ENCODE data around the gene TMEM145. TPM values are rescaled to one million over a fixed set of nuclear protein-coding genes. Genes with fewer than 3 reads are reported as not detected.
"Not testable (repeated sequence)": the region's sequence is repeated elsewhere in the genome, so short reads cannot be mapped to it uniquely, and the experiment has no call there.

TMEM145 gene
- total RNA-seq: not detected

- DNase-seq (ENCODE audit: low spot score) (no peak), ATAC-seq (peak; percentile 80)
Observed at GRCh38 chr19:42313096-42313839, at the start of gene TMEM145. Gene TMEM145, plus strand, starts transcription at chr19:42313309. Its CDS starts 68 bp downstream, at chr19:42313377.

GRCh38 chr19:42266105-42266504 lies 47.0 kb upstream of the TMEM145 start:
- DNase-seq (ENCODE audit: low spot score); ATAC-seq: not testable (repeated sequence)

GRCh38 chr19:42266928-42267603 lies 46.0 kb upstream of the TMEM145 start:
- DNase-seq (ENCODE audit: low spot score); ATAC-seq: not testable (repeated sequence)

GRCh38 chr19:42267644-42268141 lies 45.4 kb upstream of the TMEM145 start:
- ATAC-seq: no peak
- DNase-seq (ENCODE audit: low spot score): no peak

- ATAC-seq: peak; percentile 74
- DNase-seq (ENCODE audit: low spot score): peak; percentile 99
Observed at GRCh38 chr19:42268142-42268703, 44.9 kb upstream of the TMEM145 start.

GRCh38 chr19:42268704-42269477 lies 44.2 kb upstream of the TMEM145 start, which contains the start of gene CIC:
Gene CIC, plus strand, starts transcription at chr19:42269252. Its CDS starts 2,532 bp downstream, at chr19:42271784.
- peak; percentile 100 for DNase-seq (ENCODE audit: low spot score)
- peak; percentile 78 for ATAC-seq

GRCh38 chr19:42269478-42270345 lies 43.4 kb upstream of the TMEM145 start:
- peak; percentile 58 for DNase-seq (ENCODE audit: low spot score)
- no peak for ATAC-seq

GRCh38 chr19:42270346-42271044 lies 42.6 kb upstream of the TMEM145 start:
- ATAC-seq (peak; percentile 17), DNase-seq (ENCODE audit: low spot score) (peak; percentile 77)

- DNase-seq (ENCODE audit: low spot score): peak; percentile 76
- ATAC-seq: peak; percentile 3
Observed at GRCh38 chr19:42271045-42271419, 42.1 kb upstream of the TMEM145 start.

GRCh38 chr19:42271861-42272534 lies 41.1 kb upstream of the TMEM145 start:
- DNase-seq (ENCODE audit: low spot score): no peak
- ATAC-seq: no peak

GRCh38 chr19:42272535-42272897 lies 40.6 kb upstream of the TMEM145 start:
- DNase-seq (ENCODE audit: low spot score) (no peak), ATAC-seq (no peak)

- no peak for DNase-seq (ENCODE audit: low spot score)
- ATAC-seq: no peak
Observed at GRCh38 chr19:42272989-42273406, 40.1 kb upstream of the TMEM145 start.

GRCh38 chr19:42273407-42274064 lies 39.6 kb upstream of the TMEM145 start:
- ATAC-seq: no peak
- no peak for DNase-seq (ENCODE audit: low spot score)

GRCh38 chr19:42274065-42274682 lies 38.9 kb upstream of the TMEM145 start:
- ATAC-seq: no peak
- no peak for DNase-seq (ENCODE audit: low spot score)

- DNase-seq (ENCODE audit: low spot score) (no peak), ATAC-seq (no peak)
Observed at GRCh38 chr19:42275103-42275502, 38.0 kb upstream of the TMEM145 start.

GRCh38 chr19:42275517-42275916 lies 37.6 kb upstream of the TMEM145 start:
- no peak for DNase-seq (ENCODE audit: low spot score)
- ATAC-seq: no peak

GRCh38 chr19:42276284-42276683 lies 36.8 kb upstream of the TMEM145 start:
- no peak for ATAC-seq
- no peak for DNase-seq (ENCODE audit: low spot score)

- no peak for ATAC-seq
- DNase-seq (ENCODE audit: low spot score): no peak
Observed at GRCh38 chr19:42276821-42277220, 36.3 kb upstream of the TMEM145 start.
